Measurements from ENCODE around the gene TEX36. TPM values are rescaled to one million over a fixed set of nuclear protein-coding genes. Genes with fewer than 3 reads are reported as not detected.
A peak's percentile ranks its signal among the peaks of the same experiment; 100 is the strongest.
"Not testable (repeated sequence)": the region's sequence is repeated elsewhere in the genome, so short reads cannot be mapped to it uniquely, and the experiment has no call there.

The TEX36 gene
- total RNA-seq, 4 donors from 2014 or later = 0.49 TPM; not detected in 3

DNA sequence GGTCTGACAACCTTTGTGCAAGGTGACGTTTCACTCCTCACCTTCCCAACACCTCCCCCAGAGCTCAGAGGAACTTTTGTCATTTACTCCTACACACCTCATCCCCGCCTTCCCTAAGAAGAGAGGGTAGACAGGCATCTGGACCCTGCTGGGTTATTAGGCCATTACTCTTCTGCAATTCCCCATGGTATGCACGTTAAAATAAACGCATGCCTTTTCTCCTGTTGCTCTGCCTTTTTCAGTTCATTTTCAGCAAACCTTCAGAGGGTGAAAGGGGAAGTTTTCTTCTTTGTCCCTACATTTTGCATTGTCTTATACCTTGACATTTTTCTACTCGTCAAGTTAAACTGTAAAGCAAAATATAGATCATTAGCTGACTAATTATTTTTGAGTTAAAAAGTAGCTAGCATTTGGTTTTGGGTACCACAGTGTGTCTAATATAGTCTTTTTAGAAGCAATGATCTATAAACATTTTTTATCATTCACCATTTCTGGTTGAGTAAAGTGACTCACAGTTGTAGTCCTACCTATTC is 26.1 kb upstream of the TEX36 start:
- TF ChIP-seq, protein P1, sequence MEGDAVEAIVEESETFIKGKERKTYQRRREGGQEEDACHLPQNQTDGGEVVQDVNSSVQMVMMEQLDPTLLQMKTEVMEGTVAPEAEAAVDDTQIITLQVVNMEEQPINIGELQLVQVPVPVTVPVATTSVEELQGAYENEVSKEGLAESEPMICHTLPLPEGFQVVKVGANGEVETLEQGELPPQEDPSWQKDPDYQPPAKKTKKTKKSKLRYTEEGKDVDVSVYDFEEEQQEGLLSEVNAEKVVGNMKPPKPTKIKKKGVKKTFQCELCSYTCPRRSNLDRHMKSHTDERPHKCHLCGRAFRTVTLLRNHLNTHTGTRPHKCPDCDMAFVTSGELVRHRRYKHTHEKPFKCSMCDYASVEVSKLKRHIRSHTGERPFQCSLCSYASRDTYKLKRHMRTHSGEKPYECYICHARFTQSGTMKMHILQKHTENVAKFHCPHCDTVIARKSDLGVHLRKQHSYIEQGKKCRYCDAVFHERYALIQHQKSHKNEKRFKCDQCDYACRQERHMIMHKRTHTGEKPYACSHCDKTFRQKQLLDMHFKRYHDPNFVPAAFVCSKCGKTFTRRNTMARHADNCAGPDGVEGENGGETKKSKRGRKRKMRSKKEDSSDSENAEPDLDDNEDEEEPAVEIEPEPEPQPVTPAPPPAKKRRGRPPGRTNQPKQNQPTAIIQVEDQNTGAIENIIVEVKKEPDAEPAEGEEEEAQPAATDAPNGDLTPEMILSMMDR (IDR thresholded peaks at IDR 0.05) = no peak
- TF ChIP-seq POLR2A (IDR thresholded peaks at IDR 0.05) = no peak
- DNase-seq = no peak
- Histone ChIP-seq H3K27ac (peak overlapping the region; percentile 56 to 66), H3K4me1 (peaks cover 0 to 4% of the 10 kb centered on the region in 2 donors), H3K4me3 (no peak overlapping the region), H3K9me3 (no peaks in the 10 kb centered on the region), H3K27me3 (no peaks in the 10 kb centered on the region), H3K36me3 (no peaks in the 10 kb centered on the region)
- intact Hi-C loops (cut with DNase I; ENCODE audit: low total_unique reads) = no loop called here

DNA sequence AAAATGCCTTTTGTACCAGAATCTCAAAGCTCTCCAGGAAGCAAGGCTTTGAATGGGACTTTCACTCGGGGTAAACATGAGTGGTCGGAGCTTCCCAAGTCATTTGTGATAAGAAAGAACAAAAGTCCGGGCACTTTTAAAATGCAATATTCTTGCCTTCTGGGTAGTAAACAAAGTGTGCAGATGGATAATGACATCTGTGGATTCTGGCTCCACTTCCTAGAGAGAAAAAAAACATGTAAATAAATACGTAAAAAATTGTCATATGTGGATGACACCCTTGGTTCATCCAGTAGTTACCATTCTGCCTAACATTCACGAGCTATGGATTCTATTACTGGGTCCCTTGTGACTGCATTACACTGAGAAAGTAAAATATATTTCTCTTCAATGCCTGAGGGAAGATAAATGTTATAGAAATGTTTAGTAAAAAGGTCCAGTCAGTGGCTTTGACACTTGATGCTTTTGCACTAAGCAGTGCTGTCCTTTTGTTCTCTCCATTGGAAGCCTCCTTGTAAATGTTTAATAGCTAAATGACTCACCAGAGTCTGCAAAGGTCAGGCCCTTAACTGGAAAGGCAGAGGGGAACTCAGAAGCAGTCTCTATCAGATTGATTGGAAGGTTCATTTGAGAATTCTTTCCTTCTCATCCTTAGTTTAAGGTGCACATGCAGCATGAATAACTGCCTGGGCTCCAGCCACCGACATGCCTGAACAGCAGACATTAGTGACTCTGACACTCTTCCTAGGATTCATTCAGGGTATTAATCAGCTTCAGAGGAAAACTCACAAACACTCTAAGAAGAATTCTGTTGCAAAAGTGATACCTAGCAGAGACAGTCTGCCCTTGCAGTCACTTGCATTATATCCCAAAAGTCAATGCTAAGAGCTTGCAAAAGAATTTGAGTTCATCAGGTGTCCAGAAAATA is 24.8 kb upstream of the TEX36 start:
- H3K9me3 ChIP-seq = no peaks in the 10 kb centered on the region
- no peak for DNase-seq
- intact Hi-C loops (cut with DNase I; ENCODE audit: low total_unique reads) = no loop called here

DNA sequence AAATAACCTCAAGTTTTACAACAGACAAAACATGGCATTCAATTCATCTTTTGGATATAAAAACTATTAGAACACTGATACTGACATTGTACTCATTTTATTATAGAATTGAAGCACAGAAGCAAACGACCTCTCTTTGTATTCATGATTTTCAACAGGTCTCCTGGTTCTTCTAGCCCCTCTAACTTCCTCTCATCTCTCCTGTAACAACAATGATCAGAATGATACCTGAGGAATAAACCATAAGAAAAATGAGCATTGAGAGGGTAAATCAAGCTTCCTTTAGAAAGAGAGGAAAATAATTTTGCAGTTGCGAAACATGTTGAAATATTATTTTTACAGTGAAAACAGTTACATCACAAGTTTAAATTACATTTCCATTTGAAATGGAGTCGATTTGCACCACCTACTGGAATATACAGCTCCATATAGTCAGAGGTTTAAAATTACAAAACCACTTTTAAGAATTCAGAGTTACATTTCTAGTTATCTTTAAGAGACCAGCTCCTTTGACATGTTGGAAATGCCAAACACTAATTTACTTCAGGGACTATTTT is 17.5 kb upstream of the TEX36 start:
- no peak for DNase-seq
- H3K27me3 ChIP-seq = no peaks in the 10 kb centered on the region
- no peaks in the 10 kb centered on the region for H3K9me3 ChIP-seq
- H3K27ac ChIP-seq = no peak overlapping the region
- intact Hi-C loops (cut with DNase I; ENCODE audit: low total_unique reads) = no loop called here
- H3K4me1 ChIP-seq = no peaks in the 10 kb centered on the region
- H3K36me3 ChIP-seq = no peaks in the 10 kb centered on the region
- no peak overlapping the region for H3K4me3 ChIP-seq
- TF ChIP-seq, protein P1 (IDR thresholded peaks at IDR 0.05) = peak in 1 of 4 experiments; percentile 27
- TF ChIP-seq POLR2A (IDR thresholded peaks at IDR 0.05) = no peak

More for the DNA sequence above, 24.8 kb upstream of the TEX36 start:
- Histone ChIP-seq H3K27ac (no peak overlapping the region), H3K36me3 (no peaks in the 10 kb centered on the region), H3K4me1 (peaks cover 0 to 4% of the 10 kb centered on the region in 2 donors), H3K4me3 (no peak overlapping the region), H3K27me3 (no peaks in the 10 kb centered on the region)
- TF ChIP-seq POLR2A (IDR thresholded peaks at IDR 0.05) = no peak

DNA sequence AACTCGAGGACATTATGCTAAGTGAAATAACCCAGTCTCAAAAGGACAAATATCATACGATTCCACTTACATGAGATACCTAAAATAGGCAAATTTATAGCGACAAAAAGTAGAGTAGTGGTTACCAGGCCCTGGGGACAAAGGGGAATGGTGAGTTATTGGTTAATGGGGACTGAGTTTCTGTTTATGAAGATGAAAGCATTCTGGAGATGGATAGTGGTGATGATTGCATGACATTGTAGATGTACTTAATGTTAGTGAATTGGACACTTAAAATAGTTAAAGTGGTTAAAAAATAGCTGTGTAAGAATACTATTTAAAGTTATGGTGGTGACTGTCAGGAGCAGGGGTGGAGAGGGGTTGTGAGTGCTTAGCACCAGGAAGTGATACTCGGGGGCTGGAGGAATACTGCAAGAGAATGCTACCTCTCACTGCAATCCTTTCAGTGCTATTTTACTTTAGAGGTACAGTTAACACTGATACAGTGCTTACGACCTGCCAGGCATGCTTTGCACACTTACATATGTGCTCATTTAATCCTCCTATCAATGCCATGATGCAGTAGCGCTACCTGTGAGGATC is 16.7 kb upstream of the TEX36 start:
- intact Hi-C loops (cut with DNase I; ENCODE audit: low total_unique reads) = no loop called here
- DNase-seq = no peak
- Histone ChIP-seq H3K36me3 (no peaks in the 10 kb centered on the region), H3K4me3 (no peak overlapping the region), H3K4me1 (no peaks in the 10 kb centered on the region), H3K9me3 (no peaks in the 10 kb centered on the region), H3K27ac (no peak overlapping the region), H3K27me3 (no peaks in the 10 kb centered on the region)
- no peak for TF ChIP-seq POLR2A (IDR thresholded peaks at IDR 0.05)
- TF ChIP-seq, protein P1 (IDR thresholded peaks at IDR 0.05) = no peak

DNA sequence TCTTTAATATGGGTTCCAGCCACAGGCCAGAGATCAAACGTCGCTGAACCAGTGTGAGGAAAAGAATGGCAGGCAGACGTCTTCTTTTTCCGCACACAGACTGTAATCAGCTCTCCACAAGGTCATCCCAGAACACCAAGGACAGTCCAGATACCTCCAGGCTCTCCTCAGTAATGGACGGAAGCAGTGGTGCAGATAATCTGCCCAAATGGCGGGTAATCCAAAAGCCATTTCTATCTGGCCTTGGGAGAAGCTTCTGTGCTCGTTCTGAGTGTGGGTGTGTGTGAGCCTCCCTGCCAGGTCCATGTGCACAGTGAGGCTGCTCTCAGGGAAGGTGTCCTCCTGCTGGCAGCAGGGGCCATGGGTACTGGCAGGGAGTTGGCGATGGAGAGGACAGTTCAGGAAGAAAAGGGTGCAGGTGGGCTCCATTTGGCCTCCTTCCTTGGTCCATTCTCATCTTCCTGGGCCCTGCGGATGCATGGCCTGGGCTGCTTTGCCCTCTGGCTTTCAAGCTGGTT is 15.6 kb upstream of the TEX36 start:
- no peak overlapping the region for H3K27ac ChIP-seq
- H3K36me3 ChIP-seq = no peaks in the 10 kb centered on the region
- no peak for DNase-seq
- intact Hi-C loops (cut with DNase I; ENCODE audit: low total_unique reads) = no loop called here
- no peak overlapping the region for H3K4me3 ChIP-seq
- H3K27me3 ChIP-seq = no peaks in the 10 kb centered on the region
- no peak for TF ChIP-seq POLR2A (IDR thresholded peaks at IDR 0.05)
- TF ChIP-seq, protein P1 (IDR thresholded peaks at IDR 0.05) = no peak
- H3K9me3 ChIP-seq = no peaks in the 10 kb centered on the region
- no peaks in the 10 kb centered on the region for H3K4me1 ChIP-seq

DNA sequence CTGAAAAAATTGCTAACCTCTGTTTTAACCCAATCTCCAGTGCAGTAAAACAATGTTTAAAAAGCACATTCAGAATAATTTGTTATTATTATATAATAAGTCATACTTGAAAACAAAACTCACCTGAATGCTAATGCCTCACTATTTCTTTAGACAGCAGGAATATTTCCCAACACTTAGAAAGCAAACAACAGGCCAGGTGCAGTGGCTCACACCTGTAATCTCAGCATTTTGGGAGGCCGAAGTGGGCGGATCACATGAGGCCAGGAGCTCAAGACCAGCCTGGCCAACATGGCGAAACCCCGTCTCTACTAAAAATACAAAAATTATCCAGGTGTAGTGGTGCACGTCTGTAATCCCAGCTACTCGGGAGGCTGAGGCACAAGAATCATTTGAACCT is 13.9 kb upstream of the TEX36 start:
- H3K4me1 ChIP-seq; H3K9me3 ChIP-seq; DNase-seq; H3K36me3 ChIP-seq; intact Hi-C loops (cut with DNase I; ENCODE audit: low total_unique reads); H3K27me3 ChIP-seq; H3K4me3 ChIP-seq; H3K27ac ChIP-seq: not testable (repeated sequence)

Data from uterus (tissue), 4 donors.